H1 (cell line): ENCODE results near the gene DOCK11. TPM values are rescaled to one million over a fixed set of nuclear protein-coding genes. Genes with fewer than 3 reads are reported as not detected.

Experiments used
- JUN ChIP-seq: IDR thresholded peaks from 2 replicates; pipeline ENCODE4 v1.6.1; 2011; ENCODE audit warnings: low read depth, mild to moderate bottlenecking, improper control_type of control experiment, low read length
- YY1 ChIP-seq: IDR thresholded peaks from 2 replicates; pipeline ENCODE4 v1.6.1; 2011; ENCODE audit warnings: low read depth, mild to moderate bottlenecking, low read length
- polyA plus RNA-seq, 7 experiments: library from polyadenylated mRNA; depleted of rRNA in 3 of 7; stranded (reverse) in 5 of 7; unstranded in 2 of 7; fragments of >200 nt in 5 of 7; fragments of 200-250 nt in 2 of 7; gene quantifications; 1 replicate in 5 of 7; 2 replicates in 1 of 7; 4 replicates in 1 of 7; pipeline versions ENCODE4 v1.2.1 to v1.2.3, GENCODE V29; 2011 to 2013; ENCODE audit warnings: missing spikeins in 2 of 7, mixed read lengths in 2 of 7
- total RNA-seq: library from RNA; stranded (reverse); fragmentation: NEBNext Ultra II Directional; extraction: Animal tissue kit (Norgen Biotek cat#: 25700); gene quantifications from 2 replicates; pipeline ENCODE4 v1.2.1, GENCODE V29; 2021

The DOCK11 gene
- total and polyA plus RNA-seq, 2 of the 8 experiments (the other 6 are each of a cell fraction or from before 2014, with no cell fraction given): 4.9 to 12.0 TPM

DNA sequence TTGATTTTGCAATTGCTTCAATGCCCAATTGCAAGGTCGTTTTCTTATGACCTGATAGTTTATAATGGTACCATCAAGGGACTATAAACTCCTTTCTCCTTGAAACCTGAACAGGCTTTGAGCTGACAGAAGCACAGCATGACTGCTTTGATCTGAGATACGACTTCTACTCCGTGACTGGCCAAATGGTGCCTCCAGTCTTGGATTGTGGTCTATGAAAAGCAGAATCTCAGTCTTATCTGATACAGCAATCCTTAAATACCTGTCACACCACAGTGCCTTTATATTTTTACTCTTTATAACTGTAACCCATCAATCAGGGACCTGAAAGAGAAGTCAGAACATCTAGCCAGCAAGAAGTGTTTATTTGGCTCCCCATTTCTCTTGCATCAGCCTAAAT is 93.1 kb downstream of the DOCK11 start (continued):
- TF ChIP-seq YY1 (no peak), JUN (no peak)
